GM18870 (cell line): Measurements from ENCODE around the gene ZNRF1.

ENCODE experiments used
- ATAC-seq: cut with Tn5 transposase; IDR thresholded peaks from one replicate; pipeline ENCODE4 v1.9.1; 2021; ENCODE audit warnings: moderate library complexity; ENCODE audit not compliant: unreplicated experiment

The ZNRF1 gene

DNA sequence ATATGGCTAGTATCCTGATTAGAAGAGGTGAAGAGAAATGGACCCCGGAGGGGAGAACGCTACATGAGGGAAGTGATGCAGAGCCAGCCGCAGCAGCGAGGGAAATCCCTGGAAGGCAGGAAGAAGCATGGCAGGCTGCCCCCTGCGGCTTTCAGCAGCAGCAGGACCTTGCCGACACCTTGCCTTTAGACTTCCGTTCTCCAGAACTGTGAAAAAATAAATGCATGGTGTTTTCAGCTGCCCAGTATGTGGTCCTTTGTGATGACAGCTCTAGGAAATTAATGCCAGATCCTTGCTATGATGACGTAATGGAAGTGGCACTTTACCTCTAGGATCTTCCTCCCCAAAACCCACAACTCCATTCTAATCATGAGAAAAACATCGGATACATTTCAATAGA is 139.8 kb downstream of the ZNRF1 start:
- ATAC-seq, result no peak

GRCh38 chr16:75139498-75139897 is 140.7 kb downstream of the ZNRF1 start:
- no peak for ATAC-seq

DNA sequence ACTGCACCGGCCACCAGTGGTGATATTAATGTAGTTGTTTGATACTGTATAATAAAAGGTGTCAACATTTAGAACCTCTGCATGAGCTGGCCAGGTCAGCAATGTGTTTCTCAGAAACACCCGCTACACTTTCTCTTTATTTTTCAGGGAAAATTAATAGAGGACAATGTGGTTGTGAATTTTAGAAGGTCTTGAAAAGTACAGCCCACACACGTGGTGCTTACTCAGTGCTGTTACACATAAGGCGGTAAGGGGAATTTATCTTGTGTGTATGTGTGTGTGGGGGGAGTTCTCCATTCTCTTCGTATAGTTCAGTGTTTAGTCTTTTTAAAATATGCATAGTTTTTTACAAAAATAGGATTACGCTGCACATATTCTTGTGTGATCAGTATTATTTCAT is 145.1 kb downstream of the ZNRF1 start:
- no peak for ATAC-seq

GRCh38 chr16:75147968-75148310 is 149.1 kb downstream of the ZNRF1 start:
- ATAC-seq, result no peak

- peak; percentile 70 for ATAC-seq
These were observed 149.7 kb downstream of the ZNRF1 start, which contains the start of gene ZFP1 for GRCh38 chr16:75148311-75149195. Gene ZFP1, plus strand, starts transcription at chr16:75148524. Its CDS starts 4,428 bp downstream, at chr16:75152952.

DNA sequence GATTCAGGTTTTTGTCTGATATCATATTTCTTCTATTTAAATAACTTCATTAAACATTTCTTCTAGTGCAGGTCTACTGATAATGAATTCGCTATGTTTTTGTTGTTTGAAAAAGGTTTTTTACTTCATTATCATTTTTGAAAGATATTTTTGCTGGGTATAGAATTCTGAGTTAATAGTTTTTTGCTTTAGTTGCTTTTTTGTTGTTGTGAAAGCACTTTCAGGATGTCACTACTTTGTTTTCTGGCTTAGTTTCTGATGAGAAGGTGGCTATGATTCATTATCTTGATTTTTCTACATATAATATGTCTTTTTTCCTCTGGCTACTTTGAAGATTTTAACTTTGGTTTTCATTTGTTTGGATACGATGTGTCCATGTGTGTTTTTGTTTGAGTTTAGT is 153.0 kb downstream of the ZNRF1 start:
- no peak for ATAC-seq

DNA sequence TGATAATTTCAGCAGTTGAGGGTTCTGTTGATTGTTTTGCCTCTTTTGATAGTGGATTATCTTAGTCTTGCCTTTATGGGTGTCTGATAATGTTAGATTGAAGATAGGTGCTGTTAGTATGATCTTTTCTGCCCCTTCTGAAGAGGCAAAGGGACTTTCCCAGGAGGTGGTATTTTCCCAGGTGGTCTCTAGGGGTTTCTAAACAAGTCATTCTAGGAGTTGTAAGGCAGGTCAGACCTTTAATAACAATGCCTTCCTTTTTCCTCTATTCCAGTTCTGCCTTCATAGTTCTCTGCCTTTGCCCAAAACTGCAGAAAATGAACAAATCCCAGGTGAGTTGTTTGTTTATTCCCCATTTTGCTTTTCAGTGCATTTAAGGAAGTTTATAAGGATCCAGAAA is 153.8 kb downstream of the ZNRF1 start:
- ATAC-seq, result no peak

DNA sequence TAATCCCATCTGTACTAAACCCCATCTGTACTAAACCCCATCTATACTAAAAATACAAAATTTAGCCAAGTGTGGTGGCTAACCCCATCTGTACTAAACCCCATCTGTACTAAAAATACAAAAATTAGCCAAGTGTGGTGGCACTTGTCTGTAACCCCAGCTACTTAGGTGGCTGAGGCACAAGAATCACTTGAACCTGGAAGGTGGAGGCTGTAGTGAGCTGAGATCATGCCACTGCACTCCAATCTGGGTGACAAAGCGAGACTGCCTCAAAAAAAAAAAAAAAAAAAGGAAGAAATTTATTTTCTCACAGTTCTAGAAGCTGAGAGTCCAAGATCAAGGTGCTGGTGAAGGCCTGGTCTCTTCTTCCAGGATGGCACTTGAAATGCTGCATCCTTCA is 161.6 kb downstream of the ZNRF1 start:
- ATAC-seq, result no peak
